HepG2 (cell line): ENCODE results near the gene MBNL3. TPM values are rescaled to one million over a fixed set of nuclear protein-coding genes. Genes with fewer than 3 reads are reported as not detected.

Experiments used
- ATAC-seq: fragments of 200-7000 bp; cut with Tn5 transposase; 3 replicates; pipeline ENCODE4 v1.9.1; 2020; ENCODE audit warnings: mild to moderate bottlenecking, moderate library complexity
- BruUV-seq: library from RNA; stranded (reverse); fragments of 400-500 nt; replicated peaks from 2 replicates; lab custom pipeline; 2021; lab: Mats Ljungman, UMichigan
- CTCF ChIA-PET: fragments of 300-600 bp; formaldehyde crosslinking; extraction: SDS; loops from one replicate; lab custom pipeline; 2021; ENCODE audit warnings: low total read pairs, inconsistent platforms, low intra/inter-chr PET ratio; lab: Yijun Ruan, JAX
- POLR2A ChIA-PET: fragments of 350-600 bp; sonication (Branson Sonifier 250); formaldehyde crosslinking; loops from one replicate; lab custom pipeline; 2020; ENCODE audit warnings: antibody characterized with exemption, inconsistent platforms; lab: Yijun Ruan, JAX
- DNase-seq: peaks from one replicate; pipeline ENCODE4 v3.0.0-alpha.2; 2015; ENCODE audit warnings: low spot score
- FAIRE-seq: peaks from 3 replicates; lab custom pipeline; 2011; peaks lifted over from hg19 to GRCh38; lab: Jason Lieb, UNC
- H2AFZ ChIP-seq: one replicate; pipeline ENCODE4 v1.6.1; 2011; ENCODE audit warnings: low read length, inconsistent platforms
- H3K27ac ChIP-seq: fragments of 300-600 bp; 3 replicates; pipeline ENCODE4 v1.8.0; 2011; ENCODE audit warnings: mixed run types, mild to moderate bottlenecking, mixed read lengths, low read length, inconsistent platforms; ENCODE audit not compliant: insufficient read depth; ENCODE audit errors: extremely low read length
- H3K27me3 ChIP-seq, 2 experiments: fragments of 200-600 bp in 1 of 2; 2 replicates in 1 of 2; 3 replicates in 1 of 2; pipeline versions ENCODE4 v1.6.0 to v1.8.0; 2011; ENCODE audit warnings: low read length in 2 of 2, mild to moderate bottlenecking in 2 of 2, moderate library complexity in 2 of 2, inconsistent platforms in 1 of 2; ENCODE audit not compliant: insufficient read depth in 2 of 2, control insufficient read depth in 1 of 2
- H3K36me3 ChIP-seq, 2 experiments: fragments of 200-600 bp in 1 of 2; replicated peaks in 1 of 2; 2 replicates in 1 of 2; 3 replicates in 1 of 2; pipeline versions ENCODE4 v1.5.1 to v1.8.0; 2011; ENCODE audit warnings: low read length in 2 of 2, inconsistent platforms in 1 of 2; ENCODE audit not compliant: insufficient read depth in 2 of 2, control insufficient read depth in 1 of 2
- H3K4me1 ChIP-seq: 2 replicates; pipeline ENCODE4 v1.5.1; 2012; ENCODE audit warnings: low read length, inconsistent platforms; ENCODE audit not compliant: insufficient read depth
- H3K4me2 ChIP-seq: 2 replicates; pipeline ENCODE4 v1.6.0; 2011; ENCODE audit warnings: low read depth, low read length, inconsistent platforms
- H3K4me3 ChIP-seq, 3 experiments: fragments of 200-600 bp in 1 of 3; sonication (generic), shearing (Covaris generic) in 1 of 3; replicated peaks in 1 of 3; 2 replicates each; pipeline ENCODE4 v1.5.1; 2011 to 2016; ENCODE audit warnings: low read length in 3 of 3, inconsistent platforms in 2 of 3, low read depth in 2 of 3, mild to moderate bottlenecking in 2 of 3, control low read depth in 1 of 3, mixed read lengths in 1 of 3; ENCODE audit not compliant: insufficient read depth in 1 of 3
- H3K79me2 ChIP-seq: one replicate; pipeline ENCODE4 v1.6.1; 2011; ENCODE audit warnings: low read length, inconsistent platforms; ENCODE audit not compliant: insufficient read depth
- H3K9ac ChIP-seq: 2 replicates; pipeline ENCODE4 v1.6.0; 2011; ENCODE audit warnings: mild to moderate bottlenecking, low read depth, low read length, inconsistent platforms; ENCODE audit not compliant: insufficient read depth
- H3K9me3 ChIP-seq: 2 replicates; pipeline ENCODE4 v1.5.1; 2012; ENCODE audit warnings: mild to moderate bottlenecking, low read length
- H4K20me1 ChIP-seq: 2 replicates; pipeline ENCODE4 v1.6.0; 2011; ENCODE audit warnings: inconsistent platforms, mild to moderate bottlenecking, low read length, moderate library complexity; ENCODE audit not compliant: insufficient read depth
- BCL6 ChIP-seq: IDR thresholded peaks from 2 replicates; pipeline ENCODE4 v1.6.1; 2016; ENCODE audit warnings: missing genetic modification reagents, missing compliant biosample characterization
- CBFB ChIP-seq: sonication (generic); formaldehyde crosslinking; IDR thresholded peaks from 2 replicates; pipeline ENCODE4 v1.4.0; 2020; ENCODE audit warnings: missing genetic modification reagents
- GATAD2A ChIP-seq: IDR thresholded peaks from 2 replicates; pipeline ENCODE4 v1.6.1; 2016
- GTF2F1 ChIP-seq: fragments of 150-350 bp; IDR thresholded peaks from 2 replicates; pipeline ENCODE4 v1.6.1; 2014; ENCODE audit warnings: low read length
- HDAC2 ChIP-seq: sonication (generic); formaldehyde crosslinking; IDR thresholded peaks from 2 replicates; pipeline ENCODE4 v1.4.0; 2020; ENCODE audit warnings: missing genetic modification reagents
- HOXA3 ChIP-seq: sonication (generic); formaldehyde crosslinking; IDR thresholded peaks from 2 replicates; pipeline ENCODE4 v1.5.0; 2020; ENCODE audit warnings: missing genetic modification reagents
- KDM3A ChIP-seq: IDR thresholded peaks from 2 replicates; pipeline ENCODE4 v1.6.1; 2018; ENCODE audit warnings: low read depth, missing compliant biosample characterization
- MEIS2 ChIP-seq: sonication (generic); formaldehyde crosslinking; IDR thresholded peaks from 2 replicates; pipeline ENCODE4 v1.9.0; 2021; ENCODE audit warnings: mild to moderate bottlenecking, missing genetic modification reagents
- NFAT5 ChIP-seq: sonication (generic); formaldehyde crosslinking; IDR thresholded peaks from 2 replicates; pipeline ENCODE4 v1.4.0; 2020; ENCODE audit warnings: missing genetic modification reagents
- SIX4 ChIP-seq: sonication (generic); formaldehyde crosslinking; IDR thresholded peaks from 2 replicates; pipeline ENCODE4 v1.4.0; 2020; ENCODE audit warnings: missing genetic modification reagents
- SOX6 ChIP-seq, 2 experiments: fragments of 450-650 bp in 1 of 2; sonication (generic) in 1 of 2; formaldehyde crosslinking in 1 of 2; IDR thresholded peaks; 2 replicates each; pipeline versions ENCODE4 v1.4.0 to v1.6.1; 2017 to 2020; ENCODE audit warnings: antibody characterized with exemption in 1 of 2, mild to moderate bottlenecking in 1 of 2, missing genetic modification reagents in 1 of 2
- TARDBP ChIP-seq: sonication (generic); formaldehyde crosslinking; IDR thresholded peaks from 2 replicates; pipeline ENCODE4 v1.8.0; 2022; ENCODE audit warnings: mild to moderate bottlenecking, missing genetic modification reagents
- TBX3 ChIP-seq: fragments of 450-650 bp; IDR thresholded peaks from 2 replicates; pipeline ENCODE4 v1.6.1; 2017; ENCODE audit warnings: antibody characterized with exemption, mild to moderate bottlenecking, inconsistent platforms, borderline replicate concordance
- TEAD3 ChIP-seq: optimal IDR thresholded peaks from 2 replicates; pipeline ENCODE3; 2016; ENCODE audit warnings: borderline replicate concordance
- ZBTB44 ChIP-seq: sonication (generic); formaldehyde crosslinking; IDR thresholded peaks from 2 replicates; pipeline ENCODE4 v1.4.0; 2020; ENCODE audit warnings: missing genetic modification reagents
- ZNF546 ChIP-seq: sonication (generic); formaldehyde crosslinking; conservative IDR thresholded peaks from 2 replicates; pipeline ENCODE4 v1.8.1; 2023; ENCODE audit warnings: mild to moderate bottlenecking, missing genetic modification reagents
- ZNF577 ChIP-seq: sonication (generic); formaldehyde crosslinking; IDR thresholded peaks from 2 replicates; pipeline ENCODE4 v1.4.0; 2020; ENCODE audit warnings: mild to moderate bottlenecking, low read depth, missing genetic modification reagents, borderline replicate concordance
- ZNF691 ChIP-seq: sonication (generic); formaldehyde crosslinking; IDR thresholded peaks from 2 replicates; pipeline ENCODE4 v1.4.0; 2020; ENCODE audit warnings: missing genetic modification reagents, low read depth, mild to moderate bottlenecking, borderline replicate concordance
- ZNF768 ChIP-seq: sonication (generic); formaldehyde crosslinking; IDR thresholded peaks from 2 replicates; pipeline ENCODE4 v1.4.0; 2020; ENCODE audit warnings: missing genetic modification reagents
- ZNF776 ChIP-seq: sonication (generic); formaldehyde crosslinking; IDR thresholded peaks from 2 replicates; pipeline ENCODE4 v1.4.0; 2020; ENCODE audit warnings: mild to moderate bottlenecking, missing genetic modification reagents
- WGBS: methylation state at CpG from one replicate; pipeline ENCODE4 v1.1.6; 2017; ENCODE audit warnings: low lambda C conversion rate; 5-methylcytosine and 5-hydroxymethylcytosine counted together
- in situ Hi-C: cut with HindIII; loops from 2 replicates; pipeline ENCODE4 v1.10.0; 2017; ENCODE audit warnings: low pct_unique_long_range_greater_than_20kb; ENCODE audit not compliant: extremely low pct_ligation_motif_present
- intact Hi-C: fragments of 100-400 bp; cut with micrococcal nuclease; formaldehyde crosslinking; loops from one replicate; pipeline ENCODE4 v1.10.0; 2022; ENCODE audit not compliant: unreplicated experiment
- polyA plus RNA-seq, 8 experiments: library from polyadenylated mRNA; depleted of rRNA in 3 of 8; stranded (reverse) in 7 of 8; unstranded in 1 of 8; fragments of >200 nt; fragmentation: Illumina TruSeq in 4 of 8; extraction: Trizol in 4 of 8; gene quantifications; 2 replicates each; pipeline versions ENCODE4 v1.2.1 to v1.2.3, GENCODE V29; 2011 to 2016; ENCODE audit warnings: low read depth in 4 of 8, missing spikeins in 1 of 8, mixed read lengths in 1 of 8; ENCODE audit not compliant: insufficient read depth in 1 of 8
- total RNA-seq, 5 experiments: library from RNA; depleted of rRNA; stranded (reverse); fragments of >200 nt; fragmentation: Illumina TruSeq; extraction: Trizol; gene quantifications; 2 replicates each; pipeline ENCODE4 v1.2.3, GENCODE V29; 2016; ENCODE audit warnings: low read depth in 1 of 5

MBNL3 gene
- total and polyA plus RNA-seq, 2 of the 13 experiments (the other 11 are each of a cell fraction or from before 2014, with no cell fraction given) = 155 to 257 TPM

GRCh38 chrX:132505116-132505515 is 16.3 kb upstream of the MBNL3 start:
- H3K27me3 ChIP-seq = no peaks in the 10 kb centered on the region
- intact Hi-C loops = no loop called here
- H3K4me3 ChIP-seq = no peak overlapping the region
- no peaks in the 10 kb centered on the region for H3K36me3 ChIP-seq
- FAIRE-seq (peak; percentile 85), ATAC-seq (peak; percentile 74), DNase-seq (peak; percentile 59)
- H4K20me1 ChIP-seq = no peaks in the 10 kb centered on the region
- peaks cover 44% of the 10 kb centered on the region for H3K4me1 ChIP-seq
- peak overlapping the region; percentile 24; the same call in 1 of the 2 replicates for H3K4me2 ChIP-seq
- no TSS peak for BruUV-seq
- no peaks in the 10 kb centered on the region for H3K9me3 ChIP-seq
- in situ Hi-C loops = no loop called here
- 26% methylated on average over 3 of the region's 3 CpGs for WGBS
- H2AFZ ChIP-seq = no peak overlapping the region
- H3K27ac ChIP-seq = peak overlapping the region; percentile 30
- H3K9ac ChIP-seq = no peak overlapping the region
- POLR2A ChIA-PET = interaction anchor here (1.0 to 2.1 kb wide), 4 partner anchors 12 to 28 kb away, joined by 3 to 5 read pairs (median 3); no protein-coding TSS in a partner anchor
- CTCF ChIA-PET = no interaction called here
- no peaks in the 10 kb centered on the region for H3K79me2 ChIP-seq
- TF ChIP-seq HDAC2 (CRISPR knock-in tag) (0 out of 2 replicates have a peak, but pooled peaks have one; percentile 26), KDM3A (CRISPR knock-in tag) (no peak), SIX4 (no peak), SOX6 (IDR thresholded peaks at IDR 0.05) (no peak), SOX6 (CRISPR knock-in tag; IDR thresholded peaks at IDR 0.05) (peak; percentile 35; the same call in 1 of the 2 replicates), MEIS2 (CRISPR knock-in tag) (no peak), GTF2F1 (no peak), NFAT5 (CRISPR knock-in tag) (no peak), CBFB (CRISPR knock-in tag) (no peak), GATAD2A (CRISPR knock-in tag) (peak; percentile 76), ZNF577 (CRISPR knock-in tag) (no peak), TARDBP (CRISPR knock-in tag) (no peak), ZBTB44 (no peak), BCL6 (CRISPR knock-in tag) (peak; percentile 78), ZNF768 (CRISPR knock-in tag) (no peak), TEAD3 (CRISPR knock-in tag) (no peak), TBX3 (no peak), HOXA3 (no peak), ZNF691 (no peak), ZNF776 (CRISPR knock-in tag) (no peak), ZNF546 (CRISPR knock-in tag) (no peak)
